B cell (primary cell): ENCODE data around the gene MPLKIP. TPM values are rescaled to one million over a fixed set of nuclear protein-coding genes. Genes with fewer than 3 reads are reported as not detected.

ENCODE experiments used
- ATAC-seq: fragments of 200-7000 bp; cut with Tn5 transposase; one replicate; pipeline ENCODE4 v1.10.0; 2021; ENCODE audit warnings: low read depth, mild to moderate bottlenecking, moderate number of reproducible peaks, moderate library complexity
- CTCF ChIA-PET: fragments of 350-600 bp; sonication (Branson Sonifier 250); formaldehyde crosslinking; loops from one replicate; lab custom pipeline; 2021; ENCODE audit warnings: antibody characterized with exemption, inconsistent platforms; lab: Charles Lee
- POLR2A ChIA-PET: fragments of 350-600 bp; sonication (Branson Sonifier 250); formaldehyde crosslinking; loops from one replicate; lab custom pipeline; 2021; ENCODE audit warnings: antibody characterized with exemption; lab: Charles Lee
- DNase-seq: peaks from one replicate; pipeline ENCODE4 v3.0.0; 2013
- H2AFZ ChIP-seq: 2 replicates; pipeline ENCODE4 v1.6.1; 2012; ENCODE audit warnings: mild to moderate bottlenecking, low read depth, low read length; ENCODE audit not compliant: insufficient read depth, poor library complexity, severe bottlenecking
- H3K27ac ChIP-seq, 2 donors: 1 replicate in 1 of 2; 2 replicates in 1 of 2; pipeline ENCODE4 v1.5.1; 2012 to 2013; ENCODE audit warnings: low read length in 2 of 2, mild to moderate bottlenecking in 2 of 2, moderate library complexity in 1 of 2
- H3K27me3 ChIP-seq, 4 experiments: fragments of 200-600 bp in 1 of 4; sonication (generic) in 1 of 4; replicated peaks in 1 of 4; 1 replicate in 2 of 4; 2 replicates in 2 of 4; pipeline versions ENCODE4 v1.6.1 to v1.7.0; 2013 to 2016; ENCODE audit warnings: low read length in 3 of 4, mild to moderate bottlenecking in 2 of 4, mixed read lengths in 1 of 4, moderate library complexity in 1 of 4; ENCODE audit not compliant: insufficient read depth in 4 of 4, control insufficient read depth in 3 of 4; ENCODE audit errors: control extremely low read depth in 1 of 4
- H3K36me3 ChIP-seq, 2 experiments: replicated peaks in 1 of 2; 1 replicate in 1 of 2; 2 replicates in 1 of 2; pipeline versions ENCODE4 v1.6.1 to v1.7.1; 2013; ENCODE audit warnings: low read length in 1 of 2; ENCODE audit not compliant: insufficient read depth in 2 of 2, control insufficient read depth in 1 of 2; ENCODE audit errors: control extremely low read depth in 1 of 2, extremely low read depth in 1 of 2
- H3K4me1 ChIP-seq, 2 donors: fragments of 200-600 bp in 1 of 2; sonication (generic) in 1 of 2; 1 replicate in 1 of 2; 2 replicates in 1 of 2; pipeline versions ENCODE4 v1.5.1 to v1.6.1; 2013 to 2017; ENCODE audit warnings: low read length in 2 of 2; ENCODE audit not compliant: control insufficient read depth in 2 of 2, insufficient read depth in 2 of 2
- H3K4me2 ChIP-seq: replicated peaks from 2 replicates; pipeline ENCODE3; 2012; ENCODE audit warnings: mild to moderate bottlenecking, low read depth, low read length; ENCODE audit not compliant: poor library complexity, severe bottlenecking
- H3K4me3 ChIP-seq, 5 experiments: fragments of 200-600 bp in 1 of 5; sonication (generic) in 1 of 5; 1 replicate in 3 of 5; 2 replicates in 2 of 5; pipeline versions ENCODE4 v1.5.1 to v1.7.0; 2011 to 2016; ENCODE audit warnings: low read length in 4 of 5, mild to moderate bottlenecking in 4 of 5, low read depth in 2 of 5, control low read depth in 1 of 5, moderate library complexity in 1 of 5; ENCODE audit not compliant: insufficient read depth in 1 of 5; ENCODE audit errors: control extremely low read depth in 1 of 5, extremely low read depth in 1 of 5
- H3K79me2 ChIP-seq: fragments of 200-600 bp; sonication (generic); one replicate; pipeline ENCODE4 v1.6.0; 2016; ENCODE audit warnings: low read length; ENCODE audit not compliant: control insufficient read depth, insufficient read depth
- H3K9ac ChIP-seq: fragments of 200-600 bp; sonication (generic); 2 replicates; pipeline ENCODE4 v1.6.1; 2017; ENCODE audit warnings: mild to moderate bottlenecking, low read length, moderate library complexity
- H3K9me3 ChIP-seq, 3 donors: one replicate each; pipeline versions ENCODE4 v1.6.1 to v1.7.1; 2013; ENCODE audit warnings: low read length in 2 of 3; ENCODE audit not compliant: control insufficient read depth in 2 of 3, insufficient read depth in 1 of 3; ENCODE audit errors: control extremely low read depth in 1 of 3
- H4K20me1 ChIP-seq: 2 replicates; pipeline ENCODE4 v1.6.0; 2012; ENCODE audit warnings: mild to moderate bottlenecking, low read length; ENCODE audit not compliant: insufficient read depth, control insufficient read depth, poor library complexity, severe bottlenecking
- H3K27ac Mint-ChIP-seq: one replicate; pipeline ENCODE4 v1.8.0; 2021; ENCODE audit warnings: mixed read lengths
- H3K27me3 Mint-ChIP-seq: one replicate; pipeline ENCODE4 v1.8.0; 2021; ENCODE audit warnings: mixed read lengths
- H3K4me1 Mint-ChIP-seq: one replicate; pipeline ENCODE4 v1.8.0; 2021; ENCODE audit warnings: mixed read lengths
- H3K4me3 Mint-ChIP-seq: one replicate; pipeline ENCODE4 v1.8.0; 2021; ENCODE audit warnings: mixed read lengths
- H3K9me3 Mint-ChIP-seq: one replicate; pipeline ENCODE4 v1.8.0; 2022; ENCODE audit warnings: mixed read lengths; ENCODE audit not compliant: insufficient read depth
- EZH2 ChIP-seq: IDR thresholded peaks from 2 replicates; pipeline ENCODE4 v1.6.1; 2012; ENCODE audit warnings: borderline replicate concordance, low read depth, mild to moderate bottlenecking, moderate library complexity, low read length; ENCODE audit not compliant: insufficient read depth, poor library complexity, severe bottlenecking
- WGBS: methylation state at CpG from one replicate; pipeline ENCODE4 v1.1.5; 2013; ENCODE audit warnings: missing lambda C conversion rate; ENCODE audit not compliant: insufficient coverage; 5-methylcytosine and 5-hydroxymethylcytosine counted together
- intact Hi-C: fragments of 100-400 bp; cut with micrococcal nuclease; formaldehyde crosslinking; loops from one replicate; pipeline ENCODE4 v1.10.0; 2022
- polyA plus RNA-seq: library from polyadenylated mRNA; depleted of rRNA; stranded (reverse); fragments of >200 nt; gene quantifications from 2 replicates; pipeline ENCODE4 v1.2.3, GENCODE V29; 2012
- total RNA-seq, 2 donors: library from RNA; stranded (reverse); fragments of 120-200 nt in 1 of 2; gene quantifications; 1 replicate in 1 of 2; 2 replicates in 1 of 2; pipeline versions ENCODE4 v1.2.3 to v1.2.4, GENCODE V29; 2013 to 2022
- TF ChIP-seq, protein P1 (sequence below): fragments of 200-600 bp; IDR thresholded peaks from one replicate; pipeline ENCODE4 v1.8.0; 2022; ENCODE audit warnings: antibody characterized with exemption, mild to moderate bottlenecking

Gene MPLKIP
- total and polyA plus RNA-seq, 2 donors (not counting 1 experiment from before 2014, with no cell fraction given), result 23.2 to 34.1 TPM

GRCh38 chr7:40165216-40165615 lies 30.8 kb upstream of the MPLKIP start:
- Histone ChIP-seq H2AFZ (no peak overlapping the region), H3K9me3 (no peaks in the 10 kb centered on the region), H3K4me2 (no peak overlapping the region), H3K27ac (no peak overlapping the region), H4K20me1 (no peaks in the 10 kb centered on the region), H3K4me3 (no peak overlapping the region), H3K4me1 (no peaks in the 10 kb centered on the region), H3K79me2 (no peaks in the 10 kb centered on the region), H3K27me3 (no peaks in the 10 kb centered on the region), H3K36me3 (no peaks in the 10 kb centered on the region), H3K9ac (no peak overlapping the region)
- WGBS, result no CpG with 5 or more reads among the region's 1 CpG
- no peak for TF ChIP-seq EZH2
- TF ChIP-seq, protein P1, sequence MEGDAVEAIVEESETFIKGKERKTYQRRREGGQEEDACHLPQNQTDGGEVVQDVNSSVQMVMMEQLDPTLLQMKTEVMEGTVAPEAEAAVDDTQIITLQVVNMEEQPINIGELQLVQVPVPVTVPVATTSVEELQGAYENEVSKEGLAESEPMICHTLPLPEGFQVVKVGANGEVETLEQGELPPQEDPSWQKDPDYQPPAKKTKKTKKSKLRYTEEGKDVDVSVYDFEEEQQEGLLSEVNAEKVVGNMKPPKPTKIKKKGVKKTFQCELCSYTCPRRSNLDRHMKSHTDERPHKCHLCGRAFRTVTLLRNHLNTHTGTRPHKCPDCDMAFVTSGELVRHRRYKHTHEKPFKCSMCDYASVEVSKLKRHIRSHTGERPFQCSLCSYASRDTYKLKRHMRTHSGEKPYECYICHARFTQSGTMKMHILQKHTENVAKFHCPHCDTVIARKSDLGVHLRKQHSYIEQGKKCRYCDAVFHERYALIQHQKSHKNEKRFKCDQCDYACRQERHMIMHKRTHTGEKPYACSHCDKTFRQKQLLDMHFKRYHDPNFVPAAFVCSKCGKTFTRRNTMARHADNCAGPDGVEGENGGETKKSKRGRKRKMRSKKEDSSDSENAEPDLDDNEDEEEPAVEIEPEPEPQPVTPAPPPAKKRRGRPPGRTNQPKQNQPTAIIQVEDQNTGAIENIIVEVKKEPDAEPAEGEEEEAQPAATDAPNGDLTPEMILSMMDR, result no peak
- intact Hi-C loops, result no loop called here
- CTCF ChIA-PET, result no interaction called here
- no peak for ATAC-seq
- POLR2A ChIA-PET, result no interaction called here
- Mint-ChIP-seq H3K27me3 (peaks cover 11% of the 10 kb centered on the region), H3K4me1 (no peaks in the 10 kb centered on the region), H3K4me3 (no peak overlapping the region), H3K27ac (no peak overlapping the region), H3K9me3 (no peaks in the 10 kb centered on the region)
- DNase-seq, result no peak

GRCh38 chr7:40162516-40162915 lies 28.1 kb upstream of the MPLKIP start:
- H3K36me3 ChIP-seq, result no peaks in the 10 kb centered on the region
- no peaks in the 10 kb centered on the region for H3K27me3 ChIP-seq
- no peak for TF ChIP-seq EZH2
- TF ChIP-seq, protein P1, result no peak
- no peaks in the 10 kb centered on the region for H3K9me3 ChIP-seq
- H3K4me2 ChIP-seq, result no peak overlapping the region
- WGBS, result 100% methylated on average over 2 of the region's 2 CpGs
- no peak overlapping the region for H3K9ac ChIP-seq
- peaks cover 2% of the 10 kb centered on the region for H3K27me3 Mint-ChIP-seq
- ChIA-PET POLR2A (no interaction called here), CTCF (no interaction called here)
- H3K27ac Mint-ChIP-seq, result no peak overlapping the region
- no peaks in the 10 kb centered on the region for H3K4me1 ChIP-seq
- H3K4me3 Mint-ChIP-seq, result no peak overlapping the region
- intact Hi-C loops, result no loop called here
- H3K9me3 Mint-ChIP-seq, result no peaks in the 10 kb centered on the region
- H3K79me2 ChIP-seq, result no peaks in the 10 kb centered on the region
- no peak overlapping the region for H2AFZ ChIP-seq
- H4K20me1 ChIP-seq, result no peaks in the 10 kb centered on the region
- H3K4me3 ChIP-seq, result no peak overlapping the region
- ATAC-seq, result no peak
- no peak overlapping the region for H3K27ac ChIP-seq
- no peak for DNase-seq
- no peaks in the 10 kb centered on the region for H3K4me1 Mint-ChIP-seq
